C4-2B (cell line): ENCODE results near the gene HDAC4.
A peak's percentile ranks its signal among the peaks of the same experiment; 100 is the strongest.

Experiments
- H3K27ac ChIP-seq: fragments of 450-650 bp; 2 replicates; pipeline ENCODE4 v1.5.1; 2017
- ZFX ChIP-seq: fragments of 450-650 bp; IDR thresholded peaks from 2 replicates; pipeline ENCODE4 v1.6.1; 2017
- TF ChIP-seq, protein P1 (sequence below): fragments of 450-650 bp; conservative IDR thresholded peaks from 2 replicates; pipeline ENCODE4 v1.5.1; 2017; ENCODE audit warnings: mild to moderate bottlenecking

HDAC4 gene

DNA sequence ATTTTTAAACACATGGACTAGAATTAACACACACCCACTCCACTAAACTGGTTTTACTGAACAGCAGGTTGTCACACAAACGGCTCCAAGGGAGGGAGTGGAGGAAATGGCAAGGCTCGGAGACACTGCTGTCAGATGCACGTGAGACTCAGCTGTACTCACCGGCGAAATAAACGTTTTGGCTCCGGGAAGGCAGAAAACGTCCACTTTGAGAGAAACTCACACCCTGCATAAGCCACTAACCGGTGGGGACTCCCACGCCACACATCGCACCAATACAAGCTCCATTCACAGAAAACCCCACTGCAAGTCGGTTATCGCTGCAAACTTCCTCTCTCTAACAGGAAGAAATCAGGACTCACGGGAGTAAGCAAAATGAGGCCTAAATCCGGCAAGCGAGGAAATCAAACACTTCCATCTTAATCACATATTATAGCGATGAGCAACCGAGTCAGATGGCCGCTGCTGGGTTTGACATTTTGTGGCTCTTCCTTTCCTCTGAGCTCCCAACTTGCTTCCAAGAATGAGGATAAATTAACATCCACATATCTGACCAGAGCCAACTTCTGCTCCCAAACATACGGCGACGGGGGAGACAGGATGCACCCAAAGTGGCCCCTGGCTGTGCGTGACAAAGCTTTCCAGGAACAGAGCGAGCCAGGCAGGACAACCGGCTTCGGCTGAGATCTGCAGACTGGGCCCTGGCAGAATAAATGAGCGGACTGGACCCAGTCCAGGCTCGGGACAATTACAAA lies 63.5 kb downstream of the HDAC4 start:
- TF ChIP-seq, protein P1, sequence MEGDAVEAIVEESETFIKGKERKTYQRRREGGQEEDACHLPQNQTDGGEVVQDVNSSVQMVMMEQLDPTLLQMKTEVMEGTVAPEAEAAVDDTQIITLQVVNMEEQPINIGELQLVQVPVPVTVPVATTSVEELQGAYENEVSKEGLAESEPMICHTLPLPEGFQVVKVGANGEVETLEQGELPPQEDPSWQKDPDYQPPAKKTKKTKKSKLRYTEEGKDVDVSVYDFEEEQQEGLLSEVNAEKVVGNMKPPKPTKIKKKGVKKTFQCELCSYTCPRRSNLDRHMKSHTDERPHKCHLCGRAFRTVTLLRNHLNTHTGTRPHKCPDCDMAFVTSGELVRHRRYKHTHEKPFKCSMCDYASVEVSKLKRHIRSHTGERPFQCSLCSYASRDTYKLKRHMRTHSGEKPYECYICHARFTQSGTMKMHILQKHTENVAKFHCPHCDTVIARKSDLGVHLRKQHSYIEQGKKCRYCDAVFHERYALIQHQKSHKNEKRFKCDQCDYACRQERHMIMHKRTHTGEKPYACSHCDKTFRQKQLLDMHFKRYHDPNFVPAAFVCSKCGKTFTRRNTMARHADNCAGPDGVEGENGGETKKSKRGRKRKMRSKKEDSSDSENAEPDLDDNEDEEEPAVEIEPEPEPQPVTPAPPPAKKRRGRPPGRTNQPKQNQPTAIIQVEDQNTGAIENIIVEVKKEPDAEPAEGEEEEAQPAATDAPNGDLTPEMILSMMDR = no peak
- TF ChIP-seq ZFX = no peak
- peak overlapping the region; percentile 5; the same call in 1 of the 2 replicates for H3K27ac ChIP-seq

DNA sequence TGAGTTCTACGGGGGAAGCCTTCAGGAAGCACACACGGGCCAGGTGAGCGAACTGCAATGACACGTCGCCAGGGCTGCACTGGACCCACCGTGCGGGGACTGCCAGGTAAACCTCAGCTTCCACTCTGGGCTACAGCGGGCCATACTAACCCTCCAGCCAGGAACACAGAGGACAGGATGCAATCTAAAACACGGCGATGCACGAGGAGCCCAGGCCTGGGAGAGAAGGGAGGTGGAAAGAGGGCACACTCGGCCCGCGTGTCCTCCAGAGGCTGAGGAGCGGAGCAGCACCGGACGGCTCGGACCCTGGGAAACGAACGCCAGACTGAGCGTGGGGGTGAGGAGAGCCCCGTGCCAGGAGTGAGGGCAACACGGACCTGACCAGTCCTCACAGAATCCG lies 69.3 kb downstream of the HDAC4 start:
- H3K27ac ChIP-seq = no peak overlapping the region
- TF ChIP-seq ZFX = no peak
- TF ChIP-seq, protein P1 = no peak

DNA sequence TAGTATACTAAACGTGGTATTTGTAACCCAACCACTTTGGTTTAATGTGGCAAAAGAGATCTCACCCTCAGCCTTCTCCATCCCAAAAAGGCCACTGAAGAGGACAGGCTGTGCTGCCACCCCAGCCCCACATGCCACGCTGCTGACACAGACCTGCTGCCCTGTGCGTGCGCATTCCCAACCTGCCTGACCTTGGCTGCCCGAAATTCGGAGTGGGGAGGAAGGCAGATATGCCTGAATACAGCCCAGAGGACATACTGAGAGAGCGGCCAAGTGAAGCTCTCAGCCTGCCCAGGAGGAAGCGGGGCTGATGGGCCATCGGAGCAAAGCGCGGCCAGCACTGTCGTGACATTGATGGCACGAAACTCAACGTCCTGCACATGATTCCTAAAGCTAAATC lies 70.0 kb downstream of the HDAC4 start:
- TF ChIP-seq, protein P1 = no peak
- no peak for TF ChIP-seq ZFX
- H3K27ac ChIP-seq = no peak overlapping the region

DNA sequence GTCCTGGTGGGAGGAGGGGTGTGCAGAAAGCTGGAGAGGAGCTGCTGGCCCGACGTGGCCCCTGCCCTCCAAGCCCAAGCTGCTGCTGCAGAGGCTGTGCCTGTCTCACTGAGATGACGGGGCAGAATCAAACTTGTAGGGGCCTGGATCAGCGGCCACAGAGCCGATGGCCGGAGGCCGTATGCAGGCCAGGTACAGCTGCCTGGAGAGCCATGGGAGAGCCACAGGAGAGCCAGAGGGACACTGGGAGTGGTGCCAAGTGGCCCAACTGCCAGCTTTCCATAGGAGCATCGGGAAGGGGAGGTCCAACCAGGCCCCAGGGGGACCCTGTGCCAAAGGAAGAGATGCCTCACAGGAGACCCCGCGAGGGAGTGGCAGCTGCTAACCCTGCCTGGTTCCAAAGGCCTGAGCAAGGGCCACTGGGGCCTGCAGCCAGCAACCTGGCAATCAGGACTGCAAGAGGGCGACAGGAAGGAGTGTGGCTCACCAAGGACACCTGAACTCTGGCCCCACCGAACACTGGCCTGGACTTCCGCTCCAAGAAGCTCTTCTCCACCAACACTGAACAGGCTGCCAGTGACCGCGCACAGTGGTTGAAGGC lies 70.7 kb downstream of the HDAC4 start:
- TF ChIP-seq, protein P1 = no peak
- TF ChIP-seq ZFX = no peak
- H3K27ac ChIP-seq = no peak overlapping the region

DNA sequence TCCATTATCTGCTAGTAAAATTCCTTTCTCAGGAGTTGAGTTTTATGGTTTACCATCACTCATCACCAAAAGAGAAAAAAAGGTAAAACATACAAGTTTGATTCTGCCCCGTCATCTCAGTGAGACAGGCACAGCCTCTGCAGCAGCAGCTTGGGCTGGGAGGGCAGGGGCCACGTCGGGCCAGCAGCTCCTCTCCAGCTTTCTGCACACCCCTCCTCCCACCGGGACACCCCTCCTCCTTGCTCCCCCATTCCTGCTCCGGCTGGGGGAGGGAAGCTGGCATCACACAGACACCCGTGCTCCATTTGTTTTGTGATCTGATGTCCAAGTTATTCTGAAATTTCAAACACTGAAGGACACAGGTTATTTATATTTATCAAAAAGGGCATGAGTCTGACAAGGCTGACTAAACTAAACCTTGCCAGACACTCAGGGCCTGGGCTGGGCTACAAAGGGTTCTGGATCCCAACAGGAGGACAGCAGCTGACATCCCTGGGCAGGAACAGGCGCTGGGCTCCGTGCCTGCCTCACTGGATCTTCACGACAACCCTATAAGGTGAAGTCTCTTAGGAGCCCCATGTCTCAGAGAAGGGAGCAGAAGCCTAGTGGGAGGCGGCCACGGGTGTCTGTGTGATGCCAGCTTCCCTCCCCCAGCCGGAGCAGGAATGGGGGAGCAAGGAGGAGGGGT lies 71.4 kb downstream of the HDAC4 start:
- H3K27ac ChIP-seq = no peak overlapping the region
- no peak for TF ChIP-seq ZFX
- TF ChIP-seq, protein P1 = no peak

DNA sequence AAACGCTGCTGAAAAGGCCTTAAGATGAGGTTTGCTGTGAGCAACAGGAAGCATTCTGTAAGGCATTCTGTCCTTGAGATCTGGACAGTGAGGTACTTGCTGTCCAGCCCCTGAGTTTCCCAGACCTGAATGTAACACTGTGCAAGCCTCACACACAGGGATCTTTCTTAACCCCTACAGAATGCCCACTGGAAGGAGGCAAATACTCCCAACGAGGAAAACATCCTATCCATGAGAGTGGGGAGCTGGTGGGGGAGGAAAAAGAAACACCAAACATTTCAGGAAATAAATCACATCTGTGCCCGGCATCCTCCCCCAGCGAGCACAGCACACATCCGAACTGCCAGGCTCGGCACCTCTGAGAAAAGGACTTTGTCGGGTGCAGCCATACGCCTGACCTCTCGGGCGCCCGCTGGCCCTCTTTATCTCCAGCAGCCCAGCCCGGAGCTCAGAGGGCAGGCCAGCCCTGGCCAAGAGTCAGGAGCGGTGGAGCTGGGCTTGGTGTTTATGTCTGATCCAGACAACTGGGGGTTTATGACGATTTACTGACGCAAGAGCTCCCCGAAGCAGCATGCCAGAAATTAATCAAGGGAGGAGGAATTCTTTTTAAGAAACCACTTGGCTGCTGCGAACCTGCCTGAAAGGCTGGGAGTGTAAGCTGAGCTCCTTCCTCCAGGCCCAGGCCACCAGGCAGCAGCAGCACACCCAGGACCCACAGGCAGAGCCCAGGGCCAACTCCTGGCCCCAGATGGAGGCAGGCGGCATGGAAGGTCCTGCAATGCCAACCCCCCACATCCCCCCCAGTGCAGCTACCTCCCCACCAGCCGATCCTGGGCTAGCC lies 72.2 kb downstream of the HDAC4 start:
- TF ChIP-seq ZFX = no peak
- H3K27ac ChIP-seq = no peak overlapping the region

DNA sequence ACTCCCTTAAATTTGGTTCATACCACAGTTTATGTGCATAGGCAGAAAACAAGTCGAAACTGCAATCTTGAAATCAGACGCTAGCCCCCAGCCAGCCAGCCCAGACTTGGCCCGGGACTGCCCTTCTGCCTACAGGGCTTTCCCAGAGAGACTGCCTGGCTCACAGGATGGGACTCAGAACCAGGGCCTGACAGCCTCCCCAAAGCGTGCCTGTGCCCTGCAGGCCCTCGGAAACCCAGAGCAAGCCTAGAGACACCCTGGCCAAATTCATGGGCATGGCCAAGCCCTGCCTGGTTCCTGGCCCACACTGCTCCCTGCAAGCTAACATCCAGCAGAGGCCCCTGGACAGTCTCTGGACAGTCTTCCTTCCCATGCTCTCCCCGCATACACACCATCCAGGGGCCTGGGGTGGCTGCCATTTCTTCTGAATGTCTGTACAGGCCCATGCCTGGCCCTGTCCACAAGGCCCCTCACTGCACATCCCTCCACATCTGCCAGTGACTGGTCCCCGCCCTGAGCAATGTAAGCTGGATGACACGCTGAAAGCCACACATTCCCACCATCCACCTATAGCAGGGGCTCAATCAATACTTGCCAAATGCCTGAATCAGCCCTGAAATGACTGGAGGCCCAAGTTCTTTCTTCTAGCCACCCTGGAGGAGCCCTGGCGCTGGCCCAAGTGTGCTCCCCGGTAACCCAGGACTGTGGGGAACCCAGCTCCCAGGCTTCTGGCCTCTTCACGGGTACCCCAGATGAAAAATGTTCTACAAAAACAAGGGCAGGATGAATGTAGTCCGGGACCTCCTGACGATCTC lies 73.1 kb downstream of the HDAC4 start:
- TF ChIP-seq, protein P1 = no peak
- no peak for TF ChIP-seq ZFX
- no peak overlapping the region for H3K27ac ChIP-seq
